Activated gamma-delta T cell treated with anti-CD3 and anti-CD28 coated beads, Interleukin-2, amount 50 U/mL, for 16 hours (primary cell): Measurements from ENCODE around the gene AHRR.

Source experiments
- DNase-seq: peaks from one replicate; pipeline ENCODE4 v3.0.0-alpha.2; 2020; ENCODE audit warnings: low read depth

The AHRR gene

GRCh38 chr5:347712-348284, 26.3 kb downstream of the AHRR start:
- no peak for DNase-seq

- DNase-seq, result no peak
Observed at GRCh38 chr5:348726-349125, 27.2 kb downstream of the AHRR start.

GRCh38 chr5:350355-350754, 28.8 kb downstream of the AHRR start:
- no peak for DNase-seq

GRCh38 chr5:351084-351920, 29.8 kb downstream of the AHRR start:
- no peak for DNase-seq

GRCh38 chr5:351921-352245, 30.4 kb downstream of the AHRR start:
- no peak for DNase-seq

GRCh38 chr5:352639-353611, 31.4 kb downstream of the AHRR start:
- DNase-seq, result no peak

- no peak for DNase-seq
Observed at GRCh38 chr5:353612-354580, 32.4 kb downstream of the AHRR start.

GRCh38 chr5:354581-355378, 33.3 kb downstream of the AHRR start:
- no peak for DNase-seq

GRCh38 chr5:355379-355935, 33.9 kb downstream of the AHRR start:
- DNase-seq, result no peak

GRCh38 chr5:355958-356357, 34.4 kb downstream of the AHRR start:
- DNase-seq, result no peak

GRCh38 chr5:359301-359897, 37.9 kb downstream of the AHRR start:
- DNase-seq, result no peak

- no peak for DNase-seq
Observed at GRCh38 chr5:360257-361027, 38.9 kb downstream of the AHRR start.

- DNase-seq, result no peak
Observed at GRCh38 chr5:362189-362588, 40.7 kb downstream of the AHRR start.

- DNase-seq, result no peak
Observed at GRCh38 chr5:362978-363765, 41.7 kb downstream of the AHRR start.

GRCh38 chr5:364497-364896, 43.0 kb downstream of the AHRR start:
- DNase-seq, result no peak

- DNase-seq, result no peak
Observed at GRCh38 chr5:366541-367357, 45.2 kb downstream of the AHRR start.

GRCh38 chr5:367358-368130, 46.0 kb downstream of the AHRR start:
- no peak for DNase-seq
